GM23338 (cell line): Measurements from ENCODE around the gene PIPOX. TPM values are rescaled to one million over a fixed set of nuclear protein-coding genes. Genes with fewer than 3 reads are reported as not detected.

Experiments used
- ATAC-seq: fragments of 200-7000 bp; cut with Tn5 transposase; 3 replicates; pipeline ENCODE4 v1.9.1; 2020
- DNase-seq: peaks from one replicate; pipeline ENCODE4 v3.0.0-alpha.2; 2015; ENCODE audit warnings: low spot score
- H2AFZ ChIP-seq: fragments of 200-600 bp; sonication (generic); 2 replicates; pipeline ENCODE4 v1.8.0; 2016; ENCODE audit warnings: antibody characterized with exemption, mild to moderate bottlenecking, moderate library complexity
- H3F3A ChIP-seq: fragments of 200-600 bp; sonication (generic); replicated peaks from 2 replicates; pipeline ENCODE4 v1.8.0; 2017; ENCODE audit warnings: antibody characterized with exemption, mixed run types, low read depth
- H3K27ac ChIP-seq: fragments of 200-600 bp; sonication (generic); 2 replicates; pipeline ENCODE4 v1.6.1; 2016; ENCODE audit warnings: low read depth
- H3K27me3 ChIP-seq: fragments of 200-600 bp; sonication (generic); 2 replicates; pipeline ENCODE4 v1.8.0; 2016; ENCODE audit warnings: mild to moderate bottlenecking, mixed run types, moderate library complexity; ENCODE audit not compliant: insufficient read depth
- H3K36me3 ChIP-seq: fragments of 200-600 bp; sonication (generic); 2 replicates; pipeline ENCODE4 v1.8.0; 2016; ENCODE audit warnings: mild to moderate bottlenecking; ENCODE audit not compliant: insufficient read depth
- H3K4me1 ChIP-seq: fragments of 200-600 bp; sonication (generic); 2 replicates; pipeline ENCODE4 v1.8.0; 2016; ENCODE audit warnings: mild to moderate bottlenecking, moderate library complexity; ENCODE audit not compliant: insufficient read depth
- H3K4me2 ChIP-seq: fragments of 200-600 bp; sonication (generic); 2 replicates; pipeline ENCODE4 v1.7.1; 2017; ENCODE audit warnings: mixed run types
- H3K4me3 ChIP-seq: fragments of 200-600 bp; sonication (generic); 2 replicates; pipeline ENCODE4 v1.6.1; 2016; ENCODE audit warnings: mixed run types
- H3K79me2 ChIP-seq: fragments of 200-600 bp; sonication (generic); replicated peaks from 2 replicates; pipeline ENCODE4 v1.8.0; 2017; ENCODE audit warnings: mild to moderate bottlenecking; ENCODE audit not compliant: insufficient read depth
- H3K9me2 ChIP-seq: fragments of 200-600 bp; sonication (generic); 2 replicates; pipeline ENCODE4 v1.8.0; 2017; ENCODE audit not compliant: insufficient read depth
- H4K20me1 ChIP-seq: fragments of 200-600 bp; sonication (generic); replicated peaks from 2 replicates; pipeline ENCODE4 v1.8.0; 2017; ENCODE audit warnings: mild to moderate bottlenecking; ENCODE audit not compliant: insufficient read depth
- H3K27ac Mint-ChIP-seq: 2 replicates; pipeline ENCODE4 v1.8.0; 2020; ENCODE audit warnings: inconsistent platforms, mild to moderate bottlenecking, moderate library complexity, mixed read lengths
- H3K27me3 Mint-ChIP-seq: 3 replicates; pipeline ENCODE4 v1.8.0; 2022; ENCODE audit warnings: low read depth, mild to moderate bottlenecking, moderate library complexity, mixed read lengths, inconsistent platforms; ENCODE audit not compliant: insufficient read depth, poor library complexity
- H3K36me3 Mint-ChIP-seq: 3 replicates; pipeline ENCODE4 v1.8.0; 2021; ENCODE audit warnings: low read depth, mild to moderate bottlenecking, inconsistent platforms, moderate library complexity, mixed read lengths
- H3K4me1 Mint-ChIP-seq: 3 replicates; pipeline ENCODE4 v1.8.0; 2020; ENCODE audit warnings: mild to moderate bottlenecking, inconsistent platforms, mixed read lengths
- H3K4me3 Mint-ChIP-seq: 3 replicates; pipeline ENCODE4 v1.8.0; 2021; ENCODE audit warnings: moderate library complexity, mild to moderate bottlenecking, inconsistent platforms, mixed read lengths
- H3K9me3 Mint-ChIP-seq: 3 replicates; pipeline ENCODE4 v1.8.0; 2020; ENCODE audit warnings: moderate library complexity, mild to moderate bottlenecking, inconsistent platforms, mixed read lengths
- CREB1 ChIP-seq: fragments of 250-450 bp; sonication (Bioruptor Pico); IDR thresholded peaks from 2 replicates; pipeline ENCODE4 v1.5.0; 2020; ENCODE audit warnings: low read depth, mild to moderate bottlenecking, moderate library complexity
- EZH2 ChIP-seq: fragments of 200-600 bp; sonication (generic); IDR thresholded peaks from one replicate; pipeline ENCODE4 v1.8.0; 2017; ENCODE audit warnings: antibody characterized with exemption, mild to moderate bottlenecking, low read depth; ENCODE audit not compliant: unreplicated experiment
- EZH2phosphoT487 ChIP-seq: fragments of 200-600 bp; sonication (generic); IDR thresholded peaks from one replicate; pipeline ENCODE4 v1.8.1; 2018; ENCODE audit warnings: antibody characterized with exemption; ENCODE audit not compliant: unreplicated experiment
- JUNB ChIP-seq: IDR thresholded peaks from one replicate; pipeline ENCODE4 v1.6.1; 2016; ENCODE audit warnings: antibody characterized with exemption; ENCODE audit not compliant: unreplicated experiment
- NANOG ChIP-seq: IDR thresholded peaks from 2 replicates; pipeline ENCODE4 v1.6.1; 2016; ENCODE audit warnings: antibody characterized with exemption, borderline replicate concordance
- POLR2AphosphoS5 ChIP-seq: IDR thresholded peaks from 2 replicates; pipeline ENCODE4 v1.6.1; 2016; ENCODE audit warnings: antibody characterized with exemption, low read depth
- STAT1 ChIP-seq: IDR thresholded peaks from one replicate; pipeline ENCODE4 v1.6.1; 2016; ENCODE audit warnings: antibody characterized with exemption; ENCODE audit not compliant: unreplicated experiment
- ZNF114 ChIP-seq: fragments of 250-450 bp; sonication (Bioruptor Pico); IDR thresholded peaks from 2 replicates; pipeline ENCODE4 v1.5.0; 2020; ENCODE audit warnings: mild to moderate bottlenecking, moderate library complexity
- ZNF331 ChIP-seq: fragments of 250-450 bp; sonication (Bioruptor Pico); IDR thresholded peaks from 2 replicates; pipeline ENCODE4 v1.5.0; 2020; ENCODE audit warnings: low read depth, mild to moderate bottlenecking, moderate library complexity
- polyA plus RNA-seq: library from polyadenylated mRNA; unstranded; fragments of >200 nt; fragmentation: Nextera tagmentation; extraction: Ambion mirVana; gene quantifications from 2 replicates; pipeline ENCODE4 v1.2.1, GENCODE V29; 2016
- total RNA-seq: library from RNA; depleted of rRNA; stranded (reverse); fragments of >200 nt; shearing (Covaris generic); gene quantifications from 2 replicates; pipeline ENCODE4 v1.2.3, GENCODE V29; 2014
- TF ChIP-seq, protein P1 (sequence below): IDR thresholded peaks from 2 replicates; pipeline ENCODE4 v1.6.1; 2016; ENCODE audit warnings: antibody characterized with exemption
- TF ChIP-seq, protein P2 (sequence below): fragments of 250-450 bp; sonication (Bioruptor Pico); IDR thresholded peaks from 2 replicates; pipeline ENCODE4 v1.5.0; 2020; ENCODE audit warnings: mild to moderate bottlenecking, moderate library complexity
- TF ChIP-seq, protein P3 (sequence below): IDR thresholded peaks from one replicate; pipeline ENCODE4 v1.6.1; 2018; ENCODE audit warnings: antibody characterized with exemption; ENCODE audit not compliant: unreplicated experiment
- TF ChIP-seq, protein P4 (sequence below), 2 experiments: fragments of 200-600 bp in 1 of 2; sonication (generic) in 1 of 2; conservative IDR thresholded peaks; 2 replicates each; pipeline versions ENCODE4 v1.5.1 to v1.6.1; 2016 to 2017; ENCODE audit warnings: antibody characterized with exemption in 2 of 2, low read depth in 2 of 2, mild to moderate bottlenecking in 2 of 2, moderate library complexity in 1 of 2

Gene PIPOX
- total and polyA plus RNA-seq, 2 experiments from 2014 or later: 22.6 to 34.6 TPM

DNA sequence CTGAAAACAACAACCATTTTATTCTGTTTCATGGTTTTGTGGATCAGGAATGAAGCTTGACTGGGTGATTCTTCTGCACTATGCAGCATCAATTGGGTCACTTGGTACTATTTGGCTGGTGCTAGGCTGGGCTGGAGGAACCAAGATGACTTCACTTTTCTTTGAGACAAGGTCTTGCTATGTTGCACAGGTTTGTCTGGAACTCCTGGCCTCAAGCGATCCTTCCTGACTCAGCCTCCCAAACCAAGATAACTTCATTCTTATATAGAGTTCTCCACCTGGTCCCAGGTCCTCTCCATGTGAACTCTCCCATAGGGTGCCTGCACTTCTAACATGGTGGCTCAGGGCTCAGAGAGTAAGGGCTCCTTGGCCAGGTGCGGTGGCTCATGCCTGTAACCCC is 1.9 kb upstream of the PIPOX start:
- TF ChIP-seq, protein P1, sequence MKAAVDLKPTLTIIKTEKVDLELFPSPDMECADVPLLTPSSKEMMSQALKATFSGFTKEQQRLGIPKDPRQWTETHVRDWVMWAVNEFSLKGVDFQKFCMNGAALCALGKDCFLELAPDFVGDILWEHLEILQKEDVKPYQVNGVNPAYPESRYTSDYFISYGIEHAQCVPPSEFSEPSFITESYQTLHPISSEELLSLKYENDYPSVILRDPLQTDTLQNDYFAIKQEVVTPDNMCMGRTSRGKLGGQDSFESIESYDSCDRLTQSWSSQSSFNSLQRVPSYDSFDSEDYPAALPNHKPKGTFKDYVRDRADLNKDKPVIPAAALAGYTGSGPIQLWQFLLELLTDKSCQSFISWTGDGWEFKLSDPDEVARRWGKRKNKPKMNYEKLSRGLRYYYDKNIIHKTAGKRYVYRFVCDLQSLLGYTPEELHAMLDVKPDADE: no peak
- TF ChIP-seq, protein P2, sequence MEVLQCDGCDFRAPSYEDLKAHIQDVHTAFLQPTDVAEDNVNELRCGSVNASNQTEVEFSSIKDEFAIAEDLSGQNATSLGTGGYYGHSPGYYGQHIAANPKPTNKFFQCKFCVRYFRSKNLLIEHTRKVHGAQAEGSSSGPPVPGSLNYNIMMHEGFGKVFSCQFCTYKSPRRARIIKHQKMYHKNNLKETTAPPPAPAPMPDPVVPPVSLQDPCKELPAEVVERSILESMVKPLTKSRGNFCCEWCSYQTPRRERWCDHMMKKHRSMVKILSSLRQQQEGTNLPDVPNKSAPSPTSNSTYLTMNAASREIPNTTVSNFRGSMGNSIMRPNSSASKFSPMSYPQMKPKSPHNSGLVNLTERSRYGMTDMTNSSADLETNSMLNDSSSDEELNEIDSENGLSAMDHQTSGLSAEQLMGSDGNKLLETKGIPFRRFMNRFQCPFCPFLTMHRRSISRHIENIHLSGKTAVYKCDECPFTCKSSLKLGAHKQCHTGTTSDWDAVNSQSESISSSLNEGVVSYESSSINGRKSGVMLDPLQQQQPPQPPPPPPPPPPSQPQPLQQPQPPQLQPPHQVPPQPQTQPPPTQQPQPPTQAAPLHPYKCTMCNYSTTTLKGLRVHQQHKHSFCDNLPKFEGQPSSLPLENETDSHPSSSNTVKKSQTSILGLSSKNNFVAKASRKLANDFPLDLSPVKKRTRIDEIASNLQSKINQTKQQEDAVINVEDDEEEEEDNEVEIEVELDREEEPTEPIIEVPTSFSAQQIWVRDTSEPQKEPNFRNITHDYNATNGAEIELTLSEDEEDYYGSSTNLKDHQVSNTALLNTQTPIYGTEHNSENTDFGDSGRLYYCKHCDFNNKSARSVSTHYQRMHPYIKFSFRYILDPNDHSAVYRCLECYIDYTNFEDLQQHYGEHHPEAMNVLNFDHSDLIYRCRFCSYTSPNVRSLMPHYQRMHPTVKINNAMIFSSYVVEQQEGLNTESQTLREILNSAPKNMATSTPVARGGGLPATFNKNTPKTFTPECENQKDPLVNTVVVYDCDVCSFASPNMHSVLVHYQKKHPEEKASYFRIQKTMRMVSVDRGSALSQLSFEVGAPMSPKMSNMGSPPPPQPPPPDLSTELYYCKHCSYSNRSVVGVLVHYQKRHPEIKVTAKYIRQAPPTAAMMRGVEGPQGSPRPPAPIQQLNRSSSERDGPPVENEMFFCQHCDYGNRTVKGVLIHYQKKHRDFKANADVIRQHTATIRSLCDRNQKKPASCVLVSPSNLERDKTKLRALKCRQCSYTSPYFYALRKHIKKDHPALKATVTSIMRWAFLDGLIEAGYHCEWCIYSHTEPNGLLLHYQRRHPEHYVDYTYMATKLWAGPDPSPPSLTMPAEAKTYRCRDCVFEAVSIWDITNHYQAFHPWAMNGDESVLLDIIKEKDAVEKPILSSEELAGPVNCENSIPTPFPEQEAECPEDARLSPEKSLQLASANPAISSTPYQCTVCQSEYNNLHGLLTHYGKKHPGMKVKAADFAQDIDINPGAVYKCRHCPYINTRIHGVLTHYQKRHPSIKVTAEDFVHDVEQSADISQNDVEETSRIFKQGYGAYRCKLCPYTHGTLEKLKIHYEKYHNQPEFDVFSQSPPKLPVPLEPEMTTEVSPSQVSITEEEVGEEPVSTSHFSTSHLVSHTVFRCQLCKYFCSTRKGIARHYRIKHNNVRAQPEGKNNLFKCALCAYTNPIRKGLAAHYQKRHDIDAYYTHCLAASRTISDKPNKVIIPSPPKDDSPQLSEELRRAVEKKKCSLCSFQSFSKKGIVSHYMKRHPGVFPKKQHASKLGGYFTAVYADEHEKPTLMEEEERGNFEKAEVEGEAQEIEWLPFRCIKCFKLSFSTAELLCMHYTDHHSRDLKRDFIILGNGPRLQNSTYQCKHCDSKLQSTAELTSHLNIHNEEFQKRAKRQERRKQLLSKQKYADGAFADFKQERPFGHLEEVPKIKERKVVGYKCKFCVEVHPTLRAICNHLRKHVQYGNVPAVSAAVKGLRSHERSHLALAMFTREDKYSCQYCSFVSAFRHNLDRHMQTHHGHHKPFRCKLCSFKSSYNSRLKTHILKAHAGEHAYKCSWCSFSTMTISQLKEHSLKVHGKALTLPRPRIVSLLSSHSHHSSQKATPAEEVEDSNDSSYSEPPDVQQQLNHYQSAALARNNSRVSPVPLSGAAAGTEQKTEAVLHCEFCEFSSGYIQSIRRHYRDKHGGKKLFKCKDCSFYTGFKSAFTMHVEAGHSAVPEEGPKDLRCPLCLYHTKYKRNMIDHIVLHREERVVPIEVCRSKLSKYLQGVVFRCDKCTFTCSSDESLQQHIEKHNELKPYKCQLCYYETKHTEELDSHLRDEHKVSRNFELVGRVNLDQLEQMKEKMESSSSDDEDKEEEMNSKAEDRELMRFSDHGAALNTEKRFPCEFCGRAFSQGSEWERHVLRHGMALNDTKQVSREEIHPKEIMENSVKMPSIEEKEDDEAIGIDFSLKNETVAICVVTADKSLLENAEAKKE: no peak
- no peak for TF ChIP-seq CREB1 (CRISPR knock-in tag)
- TF ChIP-seq STAT1: no peak
- no peak for TF ChIP-seq ZNF114
- no peak for TF ChIP-seq ZNF331 (CRISPR knock-in tag)
- TF ChIP-seq JUNB: no peak
- TF ChIP-seq, protein P3, sequence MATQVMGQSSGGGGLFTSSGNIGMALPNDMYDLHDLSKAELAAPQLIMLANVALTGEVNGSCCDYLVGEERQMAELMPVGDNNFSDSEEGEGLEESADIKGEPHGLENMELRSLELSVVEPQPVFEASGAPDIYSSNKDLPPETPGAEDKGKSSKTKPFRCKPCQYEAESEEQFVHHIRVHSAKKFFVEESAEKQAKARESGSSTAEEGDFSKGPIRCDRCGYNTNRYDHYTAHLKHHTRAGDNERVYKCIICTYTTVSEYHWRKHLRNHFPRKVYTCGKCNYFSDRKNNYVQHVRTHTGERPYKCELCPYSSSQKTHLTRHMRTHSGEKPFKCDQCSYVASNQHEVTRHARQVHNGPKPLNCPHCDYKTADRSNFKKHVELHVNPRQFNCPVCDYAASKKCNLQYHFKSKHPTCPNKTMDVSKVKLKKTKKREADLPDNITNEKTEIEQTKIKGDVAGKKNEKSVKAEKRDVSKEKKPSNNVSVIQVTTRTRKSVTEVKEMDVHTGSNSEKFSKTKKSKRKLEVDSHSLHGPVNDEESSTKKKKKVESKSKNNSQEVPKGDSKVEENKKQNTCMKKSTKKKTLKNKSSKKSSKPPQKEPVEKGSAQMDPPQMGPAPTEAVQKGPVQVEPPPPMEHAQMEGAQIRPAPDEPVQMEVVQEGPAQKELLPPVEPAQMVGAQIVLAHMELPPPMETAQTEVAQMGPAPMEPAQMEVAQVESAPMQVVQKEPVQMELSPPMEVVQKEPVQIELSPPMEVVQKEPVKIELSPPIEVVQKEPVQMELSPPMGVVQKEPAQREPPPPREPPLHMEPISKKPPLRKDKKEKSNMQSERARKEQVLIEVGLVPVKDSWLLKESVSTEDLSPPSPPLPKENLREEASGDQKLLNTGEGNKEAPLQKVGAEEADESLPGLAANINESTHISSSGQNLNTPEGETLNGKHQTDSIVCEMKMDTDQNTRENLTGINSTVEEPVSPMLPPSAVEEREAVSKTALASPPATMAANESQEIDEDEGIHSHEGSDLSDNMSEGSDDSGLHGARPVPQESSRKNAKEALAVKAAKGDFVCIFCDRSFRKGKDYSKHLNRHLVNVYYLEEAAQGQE: no peak
- no peak for TF ChIP-seq POLR2AphosphoS5
- TF ChIP-seq EZH2phosphoT487: no peak
- TF ChIP-seq, protein P4, sequence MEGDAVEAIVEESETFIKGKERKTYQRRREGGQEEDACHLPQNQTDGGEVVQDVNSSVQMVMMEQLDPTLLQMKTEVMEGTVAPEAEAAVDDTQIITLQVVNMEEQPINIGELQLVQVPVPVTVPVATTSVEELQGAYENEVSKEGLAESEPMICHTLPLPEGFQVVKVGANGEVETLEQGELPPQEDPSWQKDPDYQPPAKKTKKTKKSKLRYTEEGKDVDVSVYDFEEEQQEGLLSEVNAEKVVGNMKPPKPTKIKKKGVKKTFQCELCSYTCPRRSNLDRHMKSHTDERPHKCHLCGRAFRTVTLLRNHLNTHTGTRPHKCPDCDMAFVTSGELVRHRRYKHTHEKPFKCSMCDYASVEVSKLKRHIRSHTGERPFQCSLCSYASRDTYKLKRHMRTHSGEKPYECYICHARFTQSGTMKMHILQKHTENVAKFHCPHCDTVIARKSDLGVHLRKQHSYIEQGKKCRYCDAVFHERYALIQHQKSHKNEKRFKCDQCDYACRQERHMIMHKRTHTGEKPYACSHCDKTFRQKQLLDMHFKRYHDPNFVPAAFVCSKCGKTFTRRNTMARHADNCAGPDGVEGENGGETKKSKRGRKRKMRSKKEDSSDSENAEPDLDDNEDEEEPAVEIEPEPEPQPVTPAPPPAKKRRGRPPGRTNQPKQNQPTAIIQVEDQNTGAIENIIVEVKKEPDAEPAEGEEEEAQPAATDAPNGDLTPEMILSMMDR (conservative IDR thresholded peaks at IDR 0.05; ENCODE audit: low read depth in 2 of 2): no peak
- no peak for TF ChIP-seq EZH2
- no peak for TF ChIP-seq NANOG
- ATAC-seq: no peak
- H3F3A ChIP-seq: peaks cover 19% of the 10 kb centered on the region
- DNase-seq: no peak
- H3K4me3 ChIP-seq: no peak overlapping the region
- Mint-ChIP-seq H3K4me3 (no peak overlapping the region), H3K9me3 (peaks cover 2% of the 10 kb centered on the region; the same call in 2 of the 3 replicates), H3K36me3 (peaks cover 17% of the 10 kb centered on the region; the same call in 2 of the 3 replicates), H3K27ac (no peak overlapping the region), H3K4me1 (peaks cover 43% of the 10 kb centered on the region), H3K27me3 (peaks cover 11% of the 10 kb centered on the region)
- no peak overlapping the region for H2AFZ ChIP-seq
- no peak overlapping the region for H3K4me2 ChIP-seq
- H4K20me1 ChIP-seq: no peaks in the 10 kb centered on the region
- H3K27me3 ChIP-seq: no peaks in the 10 kb centered on the region
- peaks cover 15% of the 10 kb centered on the region; the same call in 1 of the 2 replicates for H3K9me2 ChIP-seq
- no peaks in the 10 kb centered on the region for H3K36me3 ChIP-seq
- H3K4me1 ChIP-seq: peaks cover 67% of the 10 kb centered on the region
- H3K27ac ChIP-seq: peak overlapping the region; percentile 88; the same call in 1 of the 2 replicates
- 0 out of 2 replicates have a peak, but pooled peaks cover 8% of the 10 kb centered on the region for H3K79me2 ChIP-seq
